Measurements from ENCODE around the gene PIP4K2C. TPM values are rescaled to one million over a fixed set of nuclear protein-coding genes. Genes with fewer than 3 reads are reported as not detected.

PIP4K2C gene
- total RNA-seq, 1 donor: 33.2 TPM

GRCh38 chr12:57580466-57580795 is 10.6 kb upstream of the PIP4K2C start:
- no peak for TF ChIP-seq CTCF (IDR thresholded peaks at IDR 0.05; ENCODE audit: insufficient read depth, low read depth, low read length)
- no peak overlapping the region for H3K4me3 ChIP-seq (ENCODE audit: low read depth, low read length)
- DNase-seq (ENCODE audit: low read depth): no peak

GRCh38 chr12:57581802-57582201 is 9.2 kb upstream of the PIP4K2C start:
- H3K4me3 ChIP-seq (ENCODE audit: low read depth, low read length): no peak overlapping the region

GRCh38 chr12:57582440-57582839 is 8.6 kb upstream of the PIP4K2C start:
- DNase-seq (ENCODE audit: low read depth): no peak
- no peak overlapping the region for H3K4me3 ChIP-seq (ENCODE audit: low read depth, low read length)
- TF ChIP-seq CTCF (IDR thresholded peaks at IDR 0.05; ENCODE audit: insufficient read depth, low read depth, low read length): no peak

More at GRCh38 chr12:57581802-57582201, 9.2 kb upstream of the PIP4K2C start:
- no peak for TF ChIP-seq CTCF (IDR thresholded peaks at IDR 0.05; ENCODE audit: insufficient read depth, low read depth, low read length)
- DNase-seq (ENCODE audit: low read depth): no peak

GRCh38 chr12:57583008-57583831 is 7.8 kb upstream of the PIP4K2C start:
- peak; percentile 85 for DNase-seq (ENCODE audit: low read depth)
- TF ChIP-seq CTCF (IDR thresholded peaks at IDR 0.05; ENCODE audit: insufficient read depth, low read depth, low read length): peak; percentile 97
- H3K4me3 ChIP-seq (ENCODE audit: low read depth, low read length): no peak overlapping the region

- DNase-seq (ENCODE audit: low read depth): no peak
- no peak for TF ChIP-seq CTCF (IDR thresholded peaks at IDR 0.05; ENCODE audit: insufficient read depth, low read depth, low read length)
- no peak overlapping the region for H3K4me3 ChIP-seq (ENCODE audit: low read depth, low read length)
Observed at GRCh38 chr12:57584050-57584449, 6.9 kb upstream of the PIP4K2C start.

- no peak for TF ChIP-seq CTCF (IDR thresholded peaks at IDR 0.05; ENCODE audit: insufficient read depth, low read depth, low read length)
- H3K4me3 ChIP-seq (ENCODE audit: low read depth, low read length): no peak overlapping the region
- no peak for DNase-seq (ENCODE audit: low read depth)
Observed at GRCh38 chr12:57584690-57585089, 6.3 kb upstream of the PIP4K2C start.

GRCh38 chr12:57585156-57585555 is 5.8 kb upstream of the PIP4K2C start:
- DNase-seq (ENCODE audit: low read depth): no peak
- no peak overlapping the region for H3K4me3 ChIP-seq (ENCODE audit: low read depth, low read length)
- TF ChIP-seq CTCF (IDR thresholded peaks at IDR 0.05; ENCODE audit: insufficient read depth, low read depth, low read length): no peak
